Gastroesophageal sphincter (tissue), 4 donors: ENCODE measurements around the gene NSD2. TPM values are rescaled to one million over a fixed set of nuclear protein-coding genes. Genes with fewer than 3 reads are reported as not detected.

Experiments
- ATAC-seq: fragments of 150-250 bp; one replicate; pipeline ENCODE4 v1.9.1; 2016; ENCODE audit warnings: mild to moderate bottlenecking, moderate library complexity
- H3K27ac ChIP-seq, 4 donors: fragments of 200-600 bp; sonication (generic) in 3 of 4; 1 replicate in 3 of 4; 2 replicates in 1 of 4; pipeline ENCODE4 v1.5.1; 2016 to 2019
- H3K27me3 ChIP-seq: fragments of 200-600 bp; sonication (generic); one replicate; pipeline ENCODE4 v1.5.1; 2019
- H3K36me3 ChIP-seq, 2 donors: fragments of 200-600 bp; sonication (generic); one replicate each; pipeline ENCODE4 v1.5.1; 2019; ENCODE audit warnings: control low read depth in 1 of 2
- H3K4me1 ChIP-seq, 3 donors: fragments of 200-600 bp; sonication (generic); 1 replicate in 2 of 3; 2 replicates in 1 of 3; pipeline ENCODE4 v1.5.1; 2016 to 2019; ENCODE audit warnings: control low read depth in 2 of 3
- H3K4me3 ChIP-seq, 2 donors: fragments of 200-600 bp; sonication (generic); one replicate each; pipeline ENCODE4 v1.5.1; 2019; ENCODE audit warnings: mild to moderate bottlenecking in 1 of 2, moderate library complexity in 1 of 2
- H3K9me3 ChIP-seq, 3 donors: fragments of 200-600 bp; sonication (generic); one replicate each; pipeline ENCODE4 v1.5.1; 2017 to 2019; ENCODE audit warnings: control low read depth in 2 of 3
- CTCF ChIP-seq, 4 experiments: fragments of 200-600 bp in 2 of 4; fragments of 450-650 bp in 2 of 4; sonication (generic) in 1 of 4; IDR thresholded peaks; one replicate each; pipeline ENCODE4 v1.5.1; 2017 to 2019; ENCODE audit warnings: antibody characterized with exemption in 4 of 4, mild to moderate bottlenecking in 2 of 4, moderate library complexity in 2 of 4
- EP300 ChIP-seq: sonication (generic); formaldehyde crosslinking; IDR thresholded peaks from one replicate; pipeline ENCODE4 v1.6.1; 2017; ENCODE audit warnings: antibody characterized with exemption, mild to moderate bottlenecking
- POLR2A ChIP-seq, 2 donors: fragments of 450-650 bp; IDR thresholded peaks; one replicate each; pipeline ENCODE4 v1.6.1; 2017; ENCODE audit warnings: antibody characterized with exemption in 2 of 2, mild to moderate bottlenecking in 2 of 2, moderate library complexity in 1 of 2
- POLR2AphosphoS5 ChIP-seq: sonication (generic); formaldehyde crosslinking; IDR thresholded peaks from one replicate; pipeline ENCODE4 v1.6.1; 2017; ENCODE audit warnings: antibody characterized with exemption
- WGBS, 2 donors: methylation state at CpG; one replicate each; pipeline ENCODE4 v1.1.5; 2018; ENCODE audit warnings: low coverage in 1 of 2; 5-methylcytosine and 5-hydroxymethylcytosine counted together
- total RNA-seq, 4 donors: library from RNA; depleted of rRNA; stranded (reverse); fragments of >200 nt; gene quantifications; one replicate each; pipeline ENCODE4 v1.1.0, GENCODE V29; 2016

NSD2 gene
- total RNA-seq, 4 donors from 2014 or later: 37.8 to 47.3 (median 39.4) TPM

GRCh38 chr4:1983846-1984405 lies 112.7 kb downstream of the NSD2 start:
- no peaks in the 10 kb centered on the region for H3K9me3 ChIP-seq
- no peak overlapping the region for H3K27ac ChIP-seq
- H3K4me3 ChIP-seq: no peak overlapping the region
- ATAC-seq: no peak
- no peaks in the 10 kb centered on the region for H3K27me3 ChIP-seq
- H3K36me3 ChIP-seq: peaks cover 0 to 100% of the 10 kb centered on the region in 2 donors
- no peak for TF ChIP-seq EP300
- no peak for TF ChIP-seq CTCF (IDR thresholded peaks at IDR 0.05)
- no peak for TF ChIP-seq POLR2AphosphoS5
- TF ChIP-seq POLR2A (IDR thresholded peaks at IDR 0.05): no peak
- no CpG with 5 or more reads among the region's 21 CpGs for WGBS, 2 donors
- no peaks in the 10 kb centered on the region for H3K4me1 ChIP-seq

- Histone ChIP-seq H3K27me3 (no peaks in the 10 kb centered on the region), H3K4me1 (no peaks in the 10 kb centered on the region), H3K9me3 (no peaks in the 10 kb centered on the region), H3K27ac (no peak overlapping the region), H3K36me3 (peaks cover 0 to 100% of the 10 kb centered on the region in 2 donors), H3K4me3 (no peak overlapping the region)
- no peak for TF ChIP-seq POLR2A (IDR thresholded peaks at IDR 0.05)
- 100% methylated on average over 1 of the region's 27 CpGs; no CpG with 5 or more reads in 1 of the 2 donors for WGBS, 2 donors
- ATAC-seq: no peak
Observed at GRCh38 chr4:1984406-1985191, 113.4 kb downstream of the NSD2 start.

GRCh38 chr4:1985294-1985693 lies 114.1 kb downstream of the NSD2 start:
- 75% methylated on average over 2 of the region's 14 CpGs; no CpG with 5 or more reads in 1 of the 2 donors for WGBS, 2 donors
- Histone ChIP-seq H3K9me3 (no peaks in the 10 kb centered on the region), H3K4me3 (no peak overlapping the region), H3K27ac (no peak overlapping the region), H3K36me3 (peaks cover 0 to 100% of the 10 kb centered on the region in 2 donors), H3K27me3 (no peaks in the 10 kb centered on the region), H3K4me1 (no peaks in the 10 kb centered on the region)
- TF ChIP-seq EP300: no peak
- no peak for TF ChIP-seq CTCF (IDR thresholded peaks at IDR 0.05)
- no peak for TF ChIP-seq POLR2A (IDR thresholded peaks at IDR 0.05)
- no peak for TF ChIP-seq POLR2AphosphoS5
- no peak for ATAC-seq

GRCh38 chr4:1985780-1986577 lies 114.8 kb downstream of the NSD2 start:
- no peaks in the 10 kb centered on the region for H3K4me1 ChIP-seq
- no peaks in the 10 kb centered on the region for H3K27me3 ChIP-seq
- H3K4me3 ChIP-seq: no peak overlapping the region
- H3K9me3 ChIP-seq: no peaks in the 10 kb centered on the region
- 84% methylated on average over 5 of the region's 54 CpGs; no CpG with 5 or more reads in 1 of the 2 donors for WGBS, 2 donors
- no peak overlapping the region for H3K27ac ChIP-seq
- TF ChIP-seq POLR2A (IDR thresholded peaks at IDR 0.05): no peak
- TF ChIP-seq CTCF (IDR thresholded peaks at IDR 0.05): no peak
- no peak for TF ChIP-seq EP300
- no peak for TF ChIP-seq POLR2AphosphoS5
- peak; percentile 16 for ATAC-seq
- peaks cover 0 to 100% of the 10 kb centered on the region in 2 donors for H3K36me3 ChIP-seq

GRCh38 chr4:1986578-1987210 lies 115.5 kb downstream of the NSD2 start:
- Histone ChIP-seq H3K27me3 (no peaks in the 10 kb centered on the region), H3K27ac (no peak overlapping the region), H3K36me3 (peaks cover 0 to 99% of the 10 kb centered on the region in 2 donors), H3K4me1 (peaks cover 0 to under 1% (median 0%) of the 10 kb centered on the region in 3 donors), H3K9me3 (no peaks in the 10 kb centered on the region), H3K4me3 (no peak overlapping the region)
- WGBS, 2 donors: 90 to 100% methylated on average over 1 to 5 of the region's 22 CpGs
- no peak for ATAC-seq
- TF ChIP-seq CTCF (IDR thresholded peaks at IDR 0.05) (no peak), POLR2A (IDR thresholded peaks at IDR 0.05) (no peak), POLR2AphosphoS5 (no peak), EP300 (no peak)
